Measurements from ENCODE around the gene DEFB125.
"Not testable (repeated sequence)": the region's sequence is repeated elsewhere in the genome, so short reads cannot be mapped to it uniquely, and the experiment has no call there.

DNA sequence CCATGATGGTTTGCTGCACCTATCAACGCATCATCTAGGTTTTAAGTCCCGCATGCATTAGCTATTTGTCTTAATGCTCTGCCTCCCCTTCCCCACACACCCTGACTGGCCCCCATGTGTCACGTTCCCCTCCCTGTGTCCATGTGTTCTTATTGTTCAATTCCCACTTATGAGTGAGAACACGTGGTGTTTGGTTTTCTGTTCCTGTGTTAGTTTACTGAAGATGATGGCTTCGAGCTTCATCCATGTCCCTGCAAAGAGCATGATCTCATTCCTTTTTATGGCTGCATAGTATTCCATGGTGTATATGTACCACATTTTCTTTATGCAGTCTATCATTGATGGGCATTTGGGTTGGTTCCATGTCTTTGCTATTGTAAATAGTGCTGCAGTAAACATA, 10.2 kb downstream of the DEFB125 start:
- not testable (repeated sequence) for TF ChIP-seq TCF7L2 (IDR thresholded peaks at IDR 0.05; ENCODE audit: low read depth, low read length)
- TF ChIP-seq, protein P1, sequence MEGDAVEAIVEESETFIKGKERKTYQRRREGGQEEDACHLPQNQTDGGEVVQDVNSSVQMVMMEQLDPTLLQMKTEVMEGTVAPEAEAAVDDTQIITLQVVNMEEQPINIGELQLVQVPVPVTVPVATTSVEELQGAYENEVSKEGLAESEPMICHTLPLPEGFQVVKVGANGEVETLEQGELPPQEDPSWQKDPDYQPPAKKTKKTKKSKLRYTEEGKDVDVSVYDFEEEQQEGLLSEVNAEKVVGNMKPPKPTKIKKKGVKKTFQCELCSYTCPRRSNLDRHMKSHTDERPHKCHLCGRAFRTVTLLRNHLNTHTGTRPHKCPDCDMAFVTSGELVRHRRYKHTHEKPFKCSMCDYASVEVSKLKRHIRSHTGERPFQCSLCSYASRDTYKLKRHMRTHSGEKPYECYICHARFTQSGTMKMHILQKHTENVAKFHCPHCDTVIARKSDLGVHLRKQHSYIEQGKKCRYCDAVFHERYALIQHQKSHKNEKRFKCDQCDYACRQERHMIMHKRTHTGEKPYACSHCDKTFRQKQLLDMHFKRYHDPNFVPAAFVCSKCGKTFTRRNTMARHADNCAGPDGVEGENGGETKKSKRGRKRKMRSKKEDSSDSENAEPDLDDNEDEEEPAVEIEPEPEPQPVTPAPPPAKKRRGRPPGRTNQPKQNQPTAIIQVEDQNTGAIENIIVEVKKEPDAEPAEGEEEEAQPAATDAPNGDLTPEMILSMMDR (IDR thresholded peaks at IDR 0.05): not testable (repeated sequence)
